CD4-positive, alpha-beta T cell treated with Interleukin-2 at 100 ng/mL for 4 hours (primary cell): ENCODE measurements around the gene RGP1.

Experiments
- DNase-seq: peaks from one replicate; pipeline ENCODE4 v3.0.0-alpha.2; 2020; ENCODE audit warnings: low spot score

RGP1 gene

DNA sequence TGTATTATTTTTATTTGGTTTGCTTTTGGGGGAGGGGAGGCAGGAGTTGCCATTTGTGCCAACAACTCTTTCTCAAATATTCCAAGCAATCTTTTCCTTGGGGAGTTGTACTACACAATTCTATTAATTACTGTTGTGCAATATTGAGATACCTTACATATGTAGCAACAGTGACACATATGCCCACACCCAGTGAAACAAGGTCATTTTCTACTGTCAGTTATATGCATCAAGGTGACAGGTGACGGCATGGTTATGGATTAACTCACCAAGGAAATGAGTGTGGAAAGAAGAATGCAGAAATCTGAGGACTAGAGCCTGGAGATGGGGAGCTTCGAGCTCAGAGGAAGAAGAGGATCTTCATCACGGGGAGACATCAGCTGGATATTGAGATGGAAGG lies 22.9 kb downstream of the RGP1 start:
- no peak for DNase-seq

DNA sequence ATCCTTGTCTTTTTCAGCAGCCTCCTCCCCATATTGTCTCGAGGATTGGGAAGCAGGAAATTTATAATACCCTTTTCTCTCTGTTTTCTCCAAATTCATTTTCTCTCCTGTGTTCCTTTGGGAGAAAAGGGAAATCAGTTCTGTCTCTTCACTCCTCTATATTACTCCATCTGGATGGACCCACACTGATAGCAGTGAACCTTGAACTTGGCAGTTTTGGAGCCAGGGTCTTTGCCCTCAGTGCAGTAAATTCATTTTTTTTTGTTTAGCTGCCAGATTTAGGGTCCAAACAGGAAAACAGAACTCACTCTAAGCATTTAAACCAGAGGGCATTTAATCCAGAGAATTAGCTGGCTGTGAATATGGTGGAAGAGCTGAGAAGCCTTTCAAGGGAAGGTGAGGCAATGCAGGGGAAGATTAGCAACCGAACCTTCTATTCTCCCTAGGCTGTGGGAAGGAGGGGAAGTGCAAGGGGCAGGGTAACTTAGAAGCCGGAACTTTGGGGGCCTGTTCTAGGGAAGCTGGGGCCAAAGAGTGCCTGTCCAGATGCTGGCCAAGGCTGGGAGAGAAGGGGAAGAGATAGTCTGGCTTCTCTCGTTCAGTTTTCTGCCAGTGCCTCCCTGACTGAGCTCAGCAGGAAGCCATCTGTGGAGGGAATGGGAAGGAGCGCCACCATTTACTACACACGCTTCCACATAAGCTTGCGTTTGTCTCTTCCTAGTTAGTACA lies 26.0 kb downstream of the RGP1 start:
- DNase-seq: no peak

DNA sequence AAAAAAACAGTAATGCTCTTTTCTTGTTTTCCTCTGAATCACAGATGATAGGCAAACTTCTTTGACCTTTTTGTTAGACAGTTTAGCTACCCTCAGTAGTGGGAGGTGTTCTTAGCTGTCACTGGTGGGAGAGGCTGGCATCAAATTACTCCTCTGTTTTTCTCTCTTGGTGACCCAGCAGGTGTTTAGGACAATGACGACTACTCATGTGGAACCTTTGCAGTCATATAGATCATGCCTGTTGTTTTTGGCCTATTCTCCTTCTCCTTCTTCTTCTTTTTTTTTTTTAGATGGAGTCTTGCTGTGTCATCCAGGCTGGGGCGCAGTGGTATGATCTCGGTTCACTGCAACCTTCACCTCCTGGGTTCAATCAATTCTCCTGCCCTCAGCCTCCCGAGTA lies 26.9 kb downstream of the RGP1 start:
- DNase-seq: no peak

DNA sequence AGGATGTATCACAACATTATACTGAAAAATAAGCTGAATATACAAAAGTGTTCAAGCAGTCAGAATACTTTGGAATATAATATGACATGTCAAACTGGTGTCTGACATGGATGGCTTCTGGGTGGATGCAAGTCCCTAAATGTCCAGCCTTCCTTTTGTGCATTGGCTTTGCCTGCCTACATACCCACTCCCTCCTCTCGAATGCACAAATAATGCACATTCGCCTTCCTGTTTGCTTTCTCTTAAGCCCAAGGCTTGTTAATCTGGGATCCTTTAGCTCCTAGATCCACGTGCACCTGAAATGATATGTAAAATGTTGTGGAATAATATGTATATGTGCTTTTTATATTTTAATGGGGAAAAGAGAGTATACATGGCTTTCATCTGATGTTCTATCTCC lies 29.4 kb downstream of the RGP1 start:
- DNase-seq: no peak

DNA sequence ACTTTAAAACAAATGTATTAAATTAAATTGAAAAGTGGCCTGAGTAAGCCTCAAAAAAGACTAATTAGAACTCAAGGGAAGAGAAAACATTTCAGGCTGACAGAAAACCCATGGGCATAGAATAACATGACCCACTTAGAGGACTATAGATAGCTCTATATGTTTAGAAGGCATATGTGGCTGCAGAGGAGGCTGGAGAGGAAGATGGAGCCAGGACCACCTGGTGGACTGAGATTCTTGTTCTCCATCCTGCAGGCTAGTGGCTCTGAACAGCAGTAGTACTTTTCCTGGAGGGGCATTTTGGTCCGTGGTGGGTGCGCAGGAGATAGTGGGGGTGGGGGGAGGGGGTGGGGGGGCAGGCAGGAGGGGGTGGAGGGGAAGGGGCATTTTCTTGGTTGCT lies 32.0 kb downstream of the RGP1 start:
- no peak for DNase-seq

DNA sequence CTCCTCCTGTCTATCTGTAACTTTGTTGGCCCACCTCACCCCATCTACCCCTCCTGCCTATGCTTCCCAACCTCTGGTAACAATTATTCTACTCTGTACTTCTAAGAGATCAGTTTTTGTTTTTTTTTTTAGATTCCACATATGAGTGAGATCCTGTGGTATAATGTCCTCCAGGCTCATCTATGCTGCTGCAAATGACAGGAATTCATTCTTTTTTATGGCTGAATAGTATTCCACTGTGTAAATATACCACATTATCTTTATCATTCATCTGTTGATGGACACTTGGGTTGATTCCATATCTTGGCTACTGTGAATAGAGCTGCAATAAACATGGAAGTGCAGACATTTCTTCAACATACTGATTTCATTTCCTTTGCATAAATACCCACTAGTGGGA lies 34.3 kb downstream of the RGP1 start:
- no peak for DNase-seq

DNA sequence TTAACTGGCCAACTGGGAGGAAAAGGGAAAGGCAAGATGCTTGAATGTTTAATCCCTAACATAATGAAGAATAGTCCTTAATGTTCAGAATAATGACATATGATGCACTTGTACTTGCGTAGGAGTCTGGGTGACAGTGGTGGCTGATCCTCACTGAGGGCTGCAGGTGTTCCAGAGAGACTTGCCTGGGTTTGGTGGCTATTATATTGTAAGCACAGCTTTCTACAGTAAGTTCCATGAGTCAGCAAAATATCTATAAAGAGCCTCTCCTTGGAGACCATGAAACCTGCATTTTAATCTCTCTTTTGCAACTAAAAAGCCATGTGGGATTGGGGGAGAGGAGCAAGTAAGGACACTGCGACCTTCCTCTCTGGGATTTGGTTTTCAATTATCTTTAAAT lies 40.5 kb downstream of the RGP1 start:
- DNase-seq: no peak

DNA sequence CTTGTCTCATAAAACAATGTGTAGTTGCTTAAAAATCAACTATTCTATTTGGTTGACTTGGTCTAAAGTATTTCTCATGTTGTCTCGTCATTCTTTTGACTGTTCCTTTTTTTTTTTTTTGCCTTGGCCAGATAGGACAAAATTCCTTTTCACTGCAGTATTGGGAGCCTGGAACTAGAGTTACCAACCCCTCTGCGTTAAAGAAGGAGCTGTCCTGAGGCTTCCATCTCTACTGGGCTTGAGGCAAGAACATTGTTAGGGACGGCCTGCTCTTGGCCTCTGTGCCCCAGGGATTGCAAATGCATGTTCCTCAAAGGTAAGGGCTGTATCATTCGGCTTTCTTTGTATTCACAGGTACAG lies 40.9 kb downstream of the RGP1 start:
- no peak for DNase-seq

DNA sequence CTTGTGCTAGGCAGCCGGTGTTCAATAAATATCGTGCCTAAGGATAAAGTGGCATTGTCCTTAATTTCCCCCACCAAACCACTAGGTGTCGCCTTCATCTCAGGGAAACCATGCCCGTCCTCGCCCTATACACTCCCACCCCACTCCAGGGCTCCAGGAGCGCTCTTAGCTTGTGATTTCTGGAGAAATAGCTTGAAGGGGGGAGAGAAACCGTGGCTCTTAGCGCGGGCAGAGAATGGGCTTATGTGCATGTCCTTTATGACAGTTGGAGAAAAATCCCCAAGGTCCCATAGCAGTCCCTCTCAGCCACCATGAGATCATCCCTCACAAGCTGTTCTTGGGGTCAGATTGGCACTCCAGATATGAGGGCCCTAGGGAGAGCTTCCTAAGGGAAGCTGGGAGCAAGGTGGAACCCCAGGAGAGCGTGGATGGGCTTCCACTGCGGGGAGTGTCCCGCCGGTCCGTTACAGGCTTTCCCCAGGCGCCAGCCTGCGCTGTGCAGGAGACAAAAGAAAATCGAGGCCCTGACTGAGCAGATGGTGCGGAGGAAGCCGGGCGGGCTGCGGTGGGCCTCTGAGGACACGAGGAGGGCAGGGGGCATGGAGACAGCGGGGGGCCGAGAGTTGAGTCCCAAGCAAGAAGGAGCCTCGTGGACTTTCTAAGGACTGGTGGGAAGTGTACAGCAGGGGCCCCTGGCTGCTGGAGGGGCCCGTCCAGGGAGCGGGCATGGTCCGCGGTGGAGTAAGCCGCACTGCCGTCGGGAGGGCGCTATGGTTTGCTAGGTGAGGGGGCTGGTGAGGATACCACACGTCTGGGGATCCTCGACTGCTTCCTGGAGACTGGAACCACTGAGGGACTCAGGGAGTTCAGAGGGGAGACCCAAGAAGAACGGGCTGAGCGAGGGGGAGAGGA lies 41.6 kb downstream of the RGP1 start:
- peak; percentile 78 for DNase-seq

DNA sequence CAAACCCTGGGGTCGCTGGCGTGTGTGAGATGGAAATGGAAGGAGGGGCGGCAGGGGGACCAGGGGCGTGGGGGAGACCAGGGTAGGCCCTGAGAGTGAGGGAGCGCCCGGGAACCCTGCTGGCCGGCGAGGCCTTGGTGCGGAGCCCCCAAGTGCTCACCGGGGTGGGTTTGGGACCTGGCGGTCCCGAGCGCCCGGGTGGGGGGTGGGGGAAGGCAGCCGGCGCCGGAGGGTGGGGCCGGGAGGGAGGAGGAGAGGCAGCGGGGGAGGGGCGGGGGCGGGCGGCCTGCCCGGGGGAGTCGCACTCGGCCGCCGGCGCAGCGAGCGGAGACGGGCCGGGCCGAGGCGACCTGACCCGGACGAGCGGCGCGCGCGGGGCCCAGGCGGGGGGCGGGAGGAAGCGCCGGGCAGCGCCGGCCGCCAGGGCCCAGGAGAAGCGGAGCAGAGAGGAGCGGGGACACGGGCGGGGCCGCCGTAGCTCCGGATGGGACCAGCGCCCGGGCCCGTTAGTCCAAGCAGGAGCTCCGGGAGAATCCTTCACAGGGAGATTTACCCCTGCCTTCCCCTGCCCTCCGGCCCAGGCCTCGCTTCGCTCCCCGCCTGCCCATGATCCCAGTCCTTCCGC lies 42.3 kb downstream of the RGP1 start, which contains the start of gene NPR2:
NPR2 (plus strand) TSS at position 295 of the 625 bp plus-strand sequence. CDS start 818 bp downstream, outside the sequence.
- DNase-seq: no peak

DNA sequence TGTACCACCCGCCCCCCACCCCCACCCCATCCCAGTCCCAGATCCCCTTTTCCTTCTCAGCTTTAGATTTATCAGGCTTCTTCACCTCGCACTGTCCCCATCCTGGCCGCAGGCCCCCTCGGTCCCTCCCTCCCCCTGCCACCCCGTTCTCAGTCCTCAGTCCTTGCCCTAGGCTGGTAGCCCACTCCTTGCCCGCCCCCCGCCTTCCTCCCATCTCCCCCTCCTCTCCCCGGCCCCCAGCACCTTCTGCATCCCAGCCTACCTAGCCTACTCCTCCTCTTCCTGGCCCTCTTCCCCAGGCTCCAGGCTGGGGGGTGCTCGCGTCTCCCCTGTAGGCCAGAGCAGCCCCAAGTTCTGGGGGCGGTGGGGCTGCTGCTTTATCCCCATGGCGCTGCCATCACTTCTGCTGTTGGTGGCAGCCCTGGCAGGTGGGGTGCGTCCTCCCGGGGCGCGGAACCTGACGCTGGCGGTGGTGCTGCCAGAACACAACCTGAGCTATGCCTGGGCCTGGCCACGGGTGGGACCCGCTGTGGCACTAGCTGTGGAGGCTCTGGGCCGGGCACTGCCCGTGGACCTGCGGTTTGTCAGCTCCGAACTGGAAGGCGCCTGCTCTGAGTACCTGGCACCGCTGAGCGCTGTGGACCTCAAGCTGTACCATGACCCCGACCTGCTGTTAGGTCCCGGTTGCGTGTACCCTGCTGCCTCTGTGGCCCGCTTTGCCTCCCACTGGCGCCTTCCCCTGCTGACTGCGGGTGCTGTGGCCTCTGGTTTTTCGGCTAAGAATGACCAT lies 43.1 kb downstream of the RGP1 start:
- no peak for DNase-seq

DNA sequence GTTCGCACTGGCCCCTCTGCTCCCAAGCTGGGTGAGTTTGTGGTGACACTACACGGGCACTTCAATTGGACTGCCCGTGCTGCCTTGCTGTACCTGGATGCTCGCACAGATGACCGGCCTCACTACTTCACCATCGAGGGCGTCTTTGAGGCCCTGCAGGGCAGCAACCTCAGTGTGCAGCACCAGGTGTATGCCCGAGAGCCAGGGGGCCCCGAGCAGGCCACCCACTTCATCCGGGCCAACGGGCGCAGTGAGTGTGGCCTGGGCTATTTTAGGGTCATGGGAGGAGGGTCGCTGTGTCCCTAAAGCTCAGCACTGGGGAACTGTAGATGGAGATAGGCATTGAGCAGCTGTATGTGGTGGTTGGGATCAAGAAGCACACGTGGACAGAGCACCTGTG lies 43.7 kb downstream of the RGP1 start:
- DNase-seq: no peak

DNA sequence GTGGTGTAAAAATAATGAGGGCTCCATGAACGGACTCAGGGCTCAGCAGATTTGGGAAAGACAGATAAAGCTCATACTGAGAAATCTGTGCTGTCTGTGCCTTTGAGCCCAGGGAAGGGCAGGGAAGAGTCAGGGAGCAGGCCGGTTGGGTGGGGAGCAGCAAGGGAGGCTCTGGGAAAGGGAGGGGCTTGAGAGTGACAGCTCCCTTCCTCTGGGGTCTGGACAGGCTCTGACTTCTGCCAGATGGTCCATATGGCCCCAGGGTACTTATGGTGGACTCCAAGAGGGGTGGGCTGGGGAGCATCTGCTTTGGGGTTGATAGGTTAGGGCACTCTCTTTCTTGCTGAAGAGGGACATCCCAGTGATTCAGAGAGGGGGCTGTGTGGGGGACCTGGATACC lies 44.4 kb downstream of the RGP1 start:
- no peak for DNase-seq

DNA sequence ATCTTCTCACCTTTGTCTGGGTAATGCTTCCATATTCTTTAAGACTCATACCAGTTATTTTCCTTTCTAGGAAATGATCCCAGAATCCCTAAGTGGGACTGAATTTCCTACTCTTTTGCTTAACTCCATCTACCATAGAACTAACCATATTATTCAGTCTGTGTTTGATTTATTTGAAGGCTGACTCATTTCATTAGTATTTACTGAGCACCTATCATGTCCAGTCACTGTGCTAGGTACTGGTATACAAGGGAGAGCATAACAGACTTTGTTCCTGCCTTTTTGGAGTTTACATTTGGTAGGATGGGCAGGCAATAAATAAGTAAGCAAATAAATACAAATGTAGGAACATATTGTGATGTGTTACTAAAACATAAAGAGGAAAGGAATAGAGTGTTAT lies 46.6 kb downstream of the RGP1 start:
- DNase-seq: no peak

DNA sequence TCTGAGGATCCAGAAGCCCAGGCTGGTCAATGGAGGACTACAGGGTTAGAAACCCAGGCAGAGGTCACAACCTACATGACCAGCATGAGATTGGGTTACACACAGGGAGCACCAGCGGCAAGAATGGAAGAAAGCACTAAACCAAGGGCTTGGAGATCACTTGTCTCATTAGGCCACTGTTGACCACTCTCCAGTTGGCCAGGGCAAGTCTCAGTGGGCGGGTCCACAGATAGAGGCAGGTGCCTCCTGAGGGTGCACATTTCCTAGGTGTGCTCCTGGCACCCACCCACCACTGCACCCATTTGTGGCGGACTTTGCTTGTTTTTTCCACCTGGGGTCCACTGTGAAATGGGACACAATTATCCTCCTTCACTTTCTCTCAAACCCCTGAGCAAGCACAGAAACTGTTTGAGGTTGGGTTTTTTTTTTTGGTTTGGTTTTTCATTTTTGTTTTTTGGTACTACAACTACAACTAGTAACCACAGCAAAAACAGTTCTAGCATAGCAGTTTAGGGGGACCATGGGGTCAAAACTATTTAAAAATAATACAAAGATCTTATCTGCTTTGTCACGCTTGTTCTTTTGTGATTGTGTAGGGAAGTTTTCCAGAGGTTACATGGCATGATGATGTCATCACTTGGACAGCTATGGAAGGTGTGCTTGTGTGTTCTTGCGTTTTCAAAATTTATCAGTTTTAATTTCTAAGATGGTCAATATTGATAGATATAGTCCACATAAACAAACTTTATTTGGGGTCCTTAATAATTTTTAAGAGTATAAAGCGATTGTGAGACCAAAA lies 48.4 kb downstream of the RGP1 start:
- DNase-seq: no peak

DNA sequence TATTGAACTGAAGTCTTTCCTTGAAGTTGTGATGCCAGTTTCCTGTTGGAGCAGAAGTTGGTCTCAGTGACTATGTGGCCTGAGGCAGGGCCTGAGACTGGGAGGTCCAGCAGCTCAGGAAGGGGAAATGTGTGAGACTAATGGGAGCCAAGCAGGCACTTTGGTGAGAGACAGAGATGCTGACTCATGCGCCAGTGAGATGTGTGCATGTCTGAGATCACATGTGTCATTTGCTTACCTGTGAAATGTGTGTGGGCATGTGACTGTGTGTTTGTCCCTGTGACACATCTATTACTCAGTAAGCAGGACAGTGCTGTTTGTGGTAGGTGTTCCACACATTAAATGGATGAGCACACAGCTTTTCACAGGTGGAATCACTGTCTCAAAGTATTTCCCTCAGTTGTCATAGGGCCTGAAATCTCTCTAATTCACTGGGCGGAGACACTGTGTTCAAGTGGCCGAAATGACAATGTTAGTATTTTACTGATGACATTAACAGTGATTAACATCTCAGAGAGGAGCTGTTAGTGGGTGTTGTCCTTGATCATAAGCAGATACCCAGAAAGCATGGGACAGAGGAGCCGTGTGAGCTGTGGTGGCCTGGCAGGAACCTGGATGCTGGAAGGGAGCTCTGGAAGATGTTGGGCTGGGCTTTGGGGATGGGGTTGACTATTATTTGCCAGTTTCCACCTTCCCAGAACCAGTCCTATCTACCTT lies 49.7 kb downstream of the RGP1 start:
- peak; percentile 20 for DNase-seq

DNA sequence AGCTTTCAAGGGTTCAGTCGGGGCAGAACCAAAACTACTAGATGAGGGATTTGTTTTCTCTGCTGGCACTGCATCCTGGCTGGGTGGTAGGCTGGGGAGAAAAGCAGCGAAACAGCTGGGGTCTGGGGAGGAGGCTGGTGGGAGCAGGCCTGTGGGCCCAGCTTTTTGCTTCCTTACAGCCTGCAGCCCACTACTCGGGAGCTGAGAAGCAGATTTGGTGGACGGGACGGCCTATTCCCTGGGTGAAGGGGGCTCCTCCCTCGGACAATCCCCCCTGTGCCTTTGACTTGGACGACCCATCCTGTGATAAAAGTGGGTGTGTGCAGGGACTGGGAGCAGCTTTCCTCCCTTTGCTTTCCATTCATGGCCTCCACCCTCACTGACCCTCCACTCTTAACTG lies 51.4 kb downstream of the RGP1 start:
- no peak for DNase-seq

DNA sequence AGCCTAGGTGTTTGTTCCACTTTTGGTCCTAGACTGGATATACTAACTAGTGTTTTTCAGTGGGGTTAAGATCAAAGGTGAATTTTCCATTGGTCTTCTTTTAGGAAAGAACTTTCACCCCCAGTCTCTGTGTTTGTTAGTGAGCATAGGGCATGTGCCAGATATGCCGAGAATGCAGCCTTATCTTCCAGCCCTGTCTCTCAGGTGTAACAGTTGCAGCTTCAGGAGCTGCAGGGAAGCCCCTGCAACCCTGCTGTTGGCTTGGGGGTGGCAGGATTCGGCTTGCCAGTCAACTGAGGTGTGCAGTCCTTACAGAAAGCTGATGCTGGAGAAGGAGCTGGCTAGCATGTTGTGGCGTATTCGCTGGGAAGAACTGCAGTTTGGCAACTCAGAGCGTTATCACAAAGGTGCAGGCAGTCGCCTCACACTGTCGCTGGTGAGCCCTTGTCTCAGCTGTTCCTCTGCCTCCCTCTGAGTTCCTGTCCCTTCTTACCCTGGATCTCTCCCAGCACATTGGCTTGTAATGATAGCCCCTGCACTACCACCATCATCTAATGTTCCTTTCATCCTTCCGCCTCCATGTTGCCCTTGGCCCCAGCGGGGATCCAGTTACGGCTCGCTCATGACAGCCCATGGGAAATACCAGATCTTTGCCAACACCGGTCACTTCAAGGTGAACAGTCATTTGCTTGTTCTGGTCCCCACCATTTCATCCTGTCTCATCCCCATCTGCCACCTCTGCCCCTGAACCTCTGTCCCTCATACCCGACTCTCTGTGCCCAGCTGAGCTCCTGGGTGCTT lies 52.4 kb downstream of the RGP1 start:
- DNase-seq: no peak

DNA sequence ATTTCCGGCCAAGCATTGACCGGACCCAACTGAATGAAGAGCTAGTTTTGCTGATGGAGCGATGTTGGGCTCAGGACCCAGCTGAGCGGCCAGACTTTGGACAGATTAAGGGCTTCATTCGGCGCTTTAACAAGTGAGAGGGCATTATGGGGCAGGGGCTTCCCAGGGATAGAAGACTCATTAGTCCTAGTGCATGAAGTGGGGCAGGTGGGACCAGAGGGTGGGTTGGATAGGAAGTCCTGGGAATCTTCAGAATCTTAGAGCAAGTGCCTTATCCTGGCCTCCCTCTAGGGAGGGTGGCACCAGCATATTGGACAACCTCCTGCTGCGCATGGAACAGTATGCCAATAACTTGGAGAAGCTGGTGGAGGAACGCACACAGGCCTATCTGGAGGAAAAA lies 57.0 kb downstream of the RGP1 start:
- no peak for DNase-seq
